Left lobe of liver (tissue), 2 donors: ENCODE data around the gene IFRD2. TPM values are rescaled to one million over a fixed set of nuclear protein-coding genes. Genes with fewer than 3 reads are reported as not detected.
"Not testable (repeated sequence)": the region's sequence is repeated elsewhere in the genome, so short reads cannot be mapped to it uniquely, and the experiment has no call there.

Experiments
- ATAC-seq: fragments of 200-7000 bp; cut with Tn5 transposase; one replicate; pipeline ENCODE4 v1.9.1; 2020; ENCODE audit warnings: mild to moderate bottlenecking, moderate library complexity
- DNase-seq: peaks from one replicate; pipeline ENCODE4 v3.0.0-alpha.2; 2020; ENCODE audit warnings: low spot score
- total RNA-seq: library from RNA; stranded (reverse); gene quantifications from one replicate; pipeline ENCODE4 v1.2.1, GENCODE V29; 2021
- donor health status: DM: no; HTN: no; CAD: no; lungs with moderate emphysema.
- donor health status: DM: no; HTN: yes; CAD: no.

IFRD2 gene
- total RNA-seq, 1 donor from 2014 or later: 63.8 TPM

DNA sequence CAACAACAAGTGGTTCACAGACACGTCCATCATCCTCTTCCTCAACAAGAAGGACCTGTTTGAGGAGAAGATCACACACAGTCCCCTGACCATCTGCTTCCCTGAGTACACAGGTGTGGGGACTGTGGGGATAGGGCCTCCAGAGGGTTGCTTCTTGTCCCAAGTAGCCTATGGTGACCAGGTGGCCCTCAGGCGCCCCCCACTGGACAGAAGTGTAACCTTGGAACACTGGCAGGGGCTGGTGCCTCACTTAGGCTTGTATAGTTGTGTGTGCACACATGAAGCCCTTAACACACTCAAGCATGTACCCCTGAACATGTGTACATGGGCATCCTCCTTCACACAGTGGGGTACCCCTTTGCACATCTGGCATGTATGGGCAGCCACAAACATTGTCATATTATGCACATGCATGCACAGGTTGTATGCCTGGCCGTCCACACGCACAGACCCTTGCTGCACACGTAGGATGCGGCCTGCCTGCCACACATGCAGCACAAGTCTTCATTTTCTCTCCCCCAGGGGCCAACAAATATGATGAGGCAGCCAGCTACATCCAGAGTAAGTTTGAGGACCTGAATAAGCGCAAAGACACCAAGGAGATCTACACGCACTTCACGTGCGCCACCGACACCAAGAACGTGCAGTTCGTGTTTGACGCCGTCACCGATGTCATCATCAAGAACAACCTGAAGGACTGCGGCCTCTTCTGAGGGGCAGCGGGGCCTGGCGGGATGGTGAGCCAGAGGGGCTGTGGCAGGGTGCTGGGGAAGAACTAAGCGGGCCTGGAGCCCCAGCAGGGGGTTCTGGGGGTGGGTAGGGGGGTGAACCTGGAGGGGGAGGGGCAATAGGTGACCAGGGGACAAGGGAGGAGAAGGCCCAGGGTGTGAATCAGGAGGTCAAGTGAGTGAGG lies 35.0 kb downstream of the IFRD2 start:
- no peak for DNase-seq

DNA sequence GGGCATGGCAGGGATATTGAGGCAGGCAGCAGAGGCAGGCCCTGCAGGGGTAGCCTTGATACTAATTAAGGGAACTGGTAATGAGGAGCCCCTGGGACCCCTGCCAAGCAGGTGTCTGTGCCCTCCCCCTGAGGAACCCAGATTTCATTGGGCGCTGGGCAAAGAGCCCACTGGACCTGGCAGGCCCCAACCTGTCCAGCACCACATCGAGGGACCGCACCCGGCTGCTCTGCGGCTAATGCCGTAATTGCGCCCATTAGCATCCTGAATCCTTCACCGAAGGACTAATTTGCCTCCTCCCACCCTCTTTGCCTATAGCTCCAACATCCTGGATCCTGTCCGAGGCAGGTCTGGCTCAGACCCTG lies 37.0 kb downstream of the IFRD2 start:
- ATAC-seq (no peak), DNase-seq (no peak)

More for the DNA sequence above, 35.0 kb downstream of the IFRD2 start:
- no peak for ATAC-seq

DNA sequence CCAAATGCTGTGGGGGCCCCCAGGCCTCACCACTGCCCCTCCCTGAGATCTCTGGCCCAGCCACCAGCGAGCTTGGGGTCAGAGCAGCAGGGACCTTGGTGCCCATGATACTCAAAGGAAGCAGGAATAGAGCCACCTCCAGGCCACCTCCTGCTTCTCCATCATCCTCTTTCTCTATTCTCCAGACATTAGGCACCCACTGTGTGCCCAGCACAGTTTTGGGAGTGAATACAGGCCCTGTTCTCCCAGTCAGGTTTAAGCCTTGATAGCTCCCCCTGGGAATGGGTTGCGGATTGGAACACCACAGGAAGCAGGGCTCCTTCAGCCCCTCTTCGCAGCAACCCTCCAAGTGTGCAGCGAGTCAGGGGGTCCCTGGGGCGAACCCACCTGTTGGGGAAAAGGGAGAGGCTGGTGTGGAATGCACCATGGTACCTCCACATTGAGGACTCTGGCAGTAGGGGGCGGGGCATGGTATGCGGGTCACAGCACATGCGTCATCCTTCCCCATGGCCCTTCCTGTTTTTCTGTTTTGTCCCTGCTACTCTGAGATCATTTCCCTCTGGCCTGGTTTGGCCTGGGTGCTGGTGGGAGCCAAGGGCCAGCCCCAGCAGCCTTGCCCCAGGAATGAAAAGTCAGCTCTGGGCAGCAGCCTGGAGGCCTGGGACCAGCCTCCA lies 37.5 kb downstream of the IFRD2 start:
- DNase-seq (no peak), ATAC-seq (peak; percentile 32)

DNA sequence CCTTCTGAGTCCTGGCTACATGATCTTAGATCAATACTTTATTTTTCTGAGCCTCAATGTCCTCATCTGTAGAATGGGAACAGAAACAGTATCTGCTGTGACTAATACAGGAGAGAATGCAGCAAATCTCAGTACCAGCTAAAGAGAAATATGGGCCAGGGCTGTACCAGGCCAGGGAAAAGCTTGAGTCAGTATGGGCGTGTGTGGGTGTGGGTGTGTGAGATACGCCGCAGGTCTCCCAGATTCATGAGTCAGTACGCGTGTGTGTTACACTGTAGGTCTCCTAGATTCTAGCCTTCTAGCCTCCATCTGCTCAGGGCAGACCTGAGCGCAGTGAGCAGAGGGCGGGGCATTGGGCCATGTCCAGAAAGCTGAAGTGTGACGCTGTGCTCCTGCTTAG lies 41.0 kb downstream of the IFRD2 start:
- ATAC-seq (no peak), DNase-seq (no peak)

DNA sequence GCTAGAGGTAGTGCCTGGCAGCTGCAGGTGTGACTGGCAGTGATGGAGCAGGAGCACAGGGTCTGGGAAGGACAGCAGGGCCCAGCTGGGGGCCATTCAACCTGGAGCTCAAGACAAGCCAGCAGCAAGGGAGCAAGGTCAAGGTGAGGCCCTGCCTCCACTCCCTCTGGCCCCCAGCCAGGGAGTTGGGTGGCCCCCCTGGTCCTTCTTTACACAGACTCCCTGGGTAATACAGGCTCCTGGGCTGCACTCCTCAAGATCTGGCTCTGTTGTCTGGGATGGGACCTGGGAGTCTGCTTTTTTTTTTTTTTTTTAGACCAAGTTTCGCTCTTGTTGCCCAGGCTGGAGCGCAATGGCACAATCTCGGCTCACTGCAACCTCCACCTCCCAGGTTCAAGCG lies 41.7 kb downstream of the IFRD2 start:
- ATAC-seq: no peak
- DNase-seq: no peak

DNA sequence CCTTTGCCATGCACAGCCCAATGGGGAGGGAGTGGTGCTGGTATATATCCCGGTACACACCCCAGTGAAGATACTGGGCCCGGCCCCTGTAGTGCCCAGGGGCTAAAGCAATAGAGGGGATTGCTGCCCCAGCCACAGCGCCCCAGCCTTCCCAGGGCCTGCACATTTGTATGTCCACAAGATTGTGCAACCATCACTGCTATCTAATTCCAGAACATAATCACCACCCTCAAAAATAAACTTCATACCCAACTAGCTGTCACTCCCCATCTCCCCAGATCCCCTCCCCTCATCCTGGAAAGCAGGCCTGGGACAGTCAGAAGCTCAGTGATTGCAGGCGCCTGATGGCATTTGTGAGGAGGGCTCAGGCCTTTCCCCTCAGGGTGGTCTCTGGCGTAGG lies 42.8 kb downstream of the IFRD2 start:
- ATAC-seq (no peak), DNase-seq (no peak)

DNA sequence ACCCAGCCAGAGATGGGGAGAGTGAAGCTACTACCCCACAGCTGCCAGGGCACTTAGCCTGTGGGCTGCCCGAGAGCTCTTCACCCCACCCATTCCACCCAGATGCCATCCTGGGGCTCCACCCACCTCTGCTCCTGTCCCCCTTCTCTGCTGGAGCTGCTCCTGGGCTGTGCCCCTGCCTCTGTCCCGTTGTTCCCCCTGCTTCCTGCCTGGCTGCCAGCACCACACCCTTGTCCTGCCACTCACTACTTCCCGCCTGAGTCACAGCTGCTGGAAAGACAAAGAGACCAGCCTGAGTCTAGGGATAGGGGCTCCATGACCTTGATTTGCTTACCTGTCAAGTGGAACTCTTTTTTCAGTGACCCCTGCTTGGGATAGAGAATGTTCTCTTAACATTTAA lies 43.8 kb downstream of the IFRD2 start:
- ATAC-seq: peak; percentile 9

DNA sequence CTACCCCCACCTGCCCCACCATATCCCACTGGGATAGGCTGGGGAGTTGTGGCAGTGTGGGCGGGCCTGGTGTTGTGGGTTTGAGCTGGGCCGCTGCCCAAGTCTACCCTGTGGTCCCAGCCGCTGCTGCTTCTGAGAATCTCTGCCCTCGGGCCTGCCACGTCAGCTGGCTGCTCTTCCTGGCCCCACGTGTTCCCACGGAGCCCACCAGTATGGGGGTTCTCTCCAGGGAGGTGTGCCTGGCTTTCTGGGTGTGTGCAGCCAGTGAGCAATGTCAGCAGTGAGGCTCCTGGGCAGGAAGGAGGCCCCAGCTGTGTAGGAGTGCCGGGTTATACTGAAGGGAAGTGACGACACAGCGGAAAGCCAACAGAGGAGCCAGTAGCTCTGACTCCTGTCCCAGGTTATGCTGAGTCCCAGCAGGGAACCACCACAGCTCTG lies 45.7 kb downstream of the IFRD2 start:
- ATAC-seq (peak; percentile 25), DNase-seq (no peak)

More for the DNA sequence above, 43.8 kb downstream of the IFRD2 start:
- no peak for DNase-seq

DNA sequence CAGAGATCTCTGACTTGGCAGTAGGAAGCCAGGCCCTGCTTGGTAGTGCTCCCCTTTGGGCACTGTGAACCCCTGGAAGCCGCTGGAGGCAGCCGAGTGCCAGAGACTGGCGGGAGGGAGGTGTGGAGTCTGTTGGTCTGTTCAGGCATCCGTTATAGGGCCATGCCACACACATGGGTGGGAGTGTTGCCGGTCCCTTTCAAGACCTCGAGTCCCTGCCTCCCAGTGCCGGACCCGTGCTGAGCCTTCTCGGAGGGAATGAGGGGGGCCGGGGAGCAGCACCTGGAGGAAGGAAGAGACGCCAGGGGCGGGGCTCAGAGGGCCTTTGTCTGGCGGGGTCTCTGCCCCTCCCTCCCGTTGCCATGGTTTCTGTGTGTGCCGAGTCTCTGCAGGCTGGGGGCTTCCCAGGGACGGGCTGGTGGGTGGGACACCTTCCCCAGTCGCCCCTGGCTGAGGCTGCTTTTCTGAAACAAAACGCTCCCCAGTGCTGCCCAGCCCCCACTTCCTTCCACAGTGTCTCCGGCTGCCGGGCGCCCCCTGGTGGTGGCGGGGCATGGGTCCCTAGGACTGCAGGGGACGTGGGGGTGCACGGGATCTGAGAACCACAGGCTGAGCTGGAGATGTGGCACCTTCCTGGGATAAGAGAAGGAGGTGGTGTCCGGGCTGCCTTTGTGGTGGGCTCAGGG lies 46.3 kb downstream of the IFRD2 start:
- peak; percentile 79 for ATAC-seq
- DNase-seq: peak; percentile 80

DNA sequence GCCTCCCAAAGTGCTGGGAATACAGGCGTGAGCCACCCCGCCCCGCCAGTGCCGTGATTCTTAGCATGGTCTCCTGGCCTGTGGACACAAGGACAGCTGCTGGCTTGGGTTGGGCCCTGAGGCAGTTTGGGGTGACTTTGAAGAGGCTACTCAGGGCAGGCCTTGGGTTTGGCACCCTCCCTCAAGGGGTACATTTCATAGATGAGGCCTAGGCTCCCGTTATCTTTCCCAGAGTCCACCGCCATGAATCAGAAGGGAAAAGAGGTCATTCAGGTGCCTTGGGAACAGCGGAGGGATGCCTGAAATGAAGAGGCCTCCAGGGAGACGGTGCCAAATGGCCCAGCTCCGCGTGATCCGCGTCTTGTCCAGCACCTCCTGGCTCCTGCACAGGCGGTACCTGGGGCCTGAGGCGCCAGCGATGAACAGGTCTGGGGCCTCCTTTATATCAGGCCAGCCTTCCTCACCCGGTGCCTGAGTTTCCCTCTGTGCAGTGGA lies 46.9 kb downstream of the IFRD2 start:
- DNase-seq (no peak), ATAC-seq (peak; percentile 3)

DNA sequence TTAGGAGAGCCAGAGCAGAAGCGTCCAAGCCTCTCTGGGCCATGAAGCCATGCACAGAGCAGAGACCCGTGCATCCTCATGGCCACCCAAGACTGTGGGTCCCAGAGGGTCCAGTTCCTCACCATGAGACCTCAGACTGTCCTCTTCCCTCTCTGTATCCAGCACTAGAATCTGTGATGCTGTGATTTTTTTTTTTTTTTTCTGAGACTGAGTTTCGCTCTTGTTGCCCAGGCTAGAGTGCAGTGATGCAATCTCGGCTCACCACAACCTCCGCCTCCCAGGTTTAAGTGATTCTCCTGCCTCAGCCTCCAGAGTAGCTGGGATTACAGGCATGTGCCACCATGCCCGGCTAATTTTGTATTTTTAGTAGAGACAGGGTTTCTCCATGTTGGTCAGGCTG lies 47.4 kb downstream of the IFRD2 start:
- DNase-seq, ATAC-seq: not testable (repeated sequence)

DNA sequence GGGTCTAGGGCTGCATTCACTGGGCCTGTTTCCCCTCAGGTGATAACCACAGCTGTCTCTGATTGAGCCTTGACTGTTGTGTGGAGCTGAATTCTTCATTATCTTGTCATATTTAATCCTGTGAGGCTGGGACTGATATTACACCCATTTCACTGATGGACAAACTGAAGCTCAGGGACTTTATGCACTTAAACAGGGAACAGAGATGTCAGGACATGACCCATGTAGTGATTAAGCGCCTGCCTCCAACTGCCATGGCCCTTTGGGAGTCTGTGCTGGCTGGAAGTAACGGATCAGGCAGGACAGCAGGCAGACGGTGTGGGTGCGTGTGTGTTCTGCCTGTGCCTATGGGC lies 48.7 kb downstream of the IFRD2 start:
- no peak for ATAC-seq
- DNase-seq: no peak

DNA sequence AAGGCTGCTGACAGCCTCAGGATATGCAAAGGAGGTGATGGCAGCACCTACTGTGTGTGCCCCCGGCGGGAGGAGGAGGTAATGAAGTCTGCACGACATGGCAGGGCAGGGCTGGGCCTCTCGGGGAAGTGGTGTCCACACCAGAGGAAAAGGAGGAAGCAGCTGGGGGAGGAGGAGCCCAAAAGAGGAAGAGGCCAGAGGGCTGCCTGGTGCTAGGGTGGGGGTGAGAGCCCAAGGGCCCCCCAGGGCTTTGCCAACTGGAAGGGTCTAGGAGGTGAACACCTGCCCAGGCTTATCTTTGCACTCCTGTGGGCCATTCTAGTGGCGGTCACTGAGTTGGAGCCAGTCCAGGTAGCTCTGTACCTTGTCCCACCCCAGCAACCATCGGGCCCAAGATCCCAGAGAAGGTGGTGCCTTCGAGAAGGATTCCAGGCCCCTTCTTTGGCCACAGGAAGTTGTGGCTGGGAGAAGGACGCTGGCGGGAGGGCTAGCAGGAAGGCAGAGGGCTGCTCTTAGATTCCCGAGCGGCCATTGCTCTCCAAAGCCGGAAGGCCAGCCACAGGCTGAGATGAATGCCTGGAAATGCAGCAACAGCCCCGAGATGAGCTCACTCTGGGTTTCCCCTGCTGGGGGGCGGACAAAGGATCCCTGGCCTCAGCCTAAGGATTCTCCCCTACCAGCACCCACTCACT lies 49.2 kb downstream of the IFRD2 start:
- ATAC-seq (peak; percentile 2), DNase-seq (no peak)

DNA sequence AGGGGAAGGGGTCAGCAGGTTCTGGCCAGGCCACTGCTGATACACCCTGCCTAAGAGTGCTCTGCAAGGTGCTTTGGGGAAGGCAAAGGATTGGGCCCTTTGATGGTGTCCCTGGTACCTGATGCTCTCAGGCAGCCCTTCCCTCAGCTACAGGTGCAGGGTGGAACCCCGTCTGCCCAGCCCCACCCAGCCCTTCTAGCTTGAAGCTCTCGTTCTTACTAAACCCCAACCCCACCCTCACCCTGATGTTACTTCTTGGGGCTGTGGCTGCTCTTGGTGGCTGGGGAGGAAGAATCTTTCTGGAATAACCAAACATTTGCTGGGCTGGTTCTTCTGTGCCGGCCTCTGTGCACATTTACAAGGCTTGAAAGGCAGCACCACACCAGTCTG lies 49.9 kb downstream of the IFRD2 start:
- no peak for ATAC-seq
- no peak for DNase-seq

DNA sequence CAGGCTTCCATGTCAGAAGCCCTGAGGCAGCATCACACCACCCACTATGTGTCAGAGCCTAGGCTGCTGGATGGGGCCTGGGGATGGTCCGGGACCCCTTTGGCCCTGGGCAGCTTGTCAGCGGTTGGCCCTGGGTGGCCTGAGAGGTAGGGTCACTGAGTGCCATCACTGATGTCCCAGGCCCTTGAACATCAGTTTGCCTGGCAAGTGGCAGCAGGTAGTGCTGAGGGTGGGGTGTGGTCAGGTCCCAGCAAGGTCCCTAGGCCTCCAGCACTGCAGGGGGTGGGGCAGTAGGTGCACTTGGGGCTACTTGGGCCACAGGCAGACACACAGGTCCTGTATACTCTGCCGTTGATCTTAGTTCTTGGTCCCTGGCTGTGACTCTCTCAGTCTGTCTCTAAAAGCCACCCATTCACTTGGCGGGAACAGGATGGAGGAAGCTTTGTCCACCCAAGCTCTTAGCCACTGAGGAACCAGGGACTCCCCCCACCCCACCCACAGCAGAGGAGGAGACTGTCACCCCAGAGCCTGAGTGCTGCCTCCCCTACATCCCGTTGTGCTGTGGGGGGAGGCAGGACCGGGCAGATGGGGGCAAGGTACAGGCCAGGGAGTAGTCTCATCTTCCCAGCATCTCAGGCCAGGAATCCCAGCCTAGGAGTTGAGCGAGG lies 50.4 kb downstream of the IFRD2 start:
- DNase-seq (no peak), ATAC-seq (no peak)

DNA sequence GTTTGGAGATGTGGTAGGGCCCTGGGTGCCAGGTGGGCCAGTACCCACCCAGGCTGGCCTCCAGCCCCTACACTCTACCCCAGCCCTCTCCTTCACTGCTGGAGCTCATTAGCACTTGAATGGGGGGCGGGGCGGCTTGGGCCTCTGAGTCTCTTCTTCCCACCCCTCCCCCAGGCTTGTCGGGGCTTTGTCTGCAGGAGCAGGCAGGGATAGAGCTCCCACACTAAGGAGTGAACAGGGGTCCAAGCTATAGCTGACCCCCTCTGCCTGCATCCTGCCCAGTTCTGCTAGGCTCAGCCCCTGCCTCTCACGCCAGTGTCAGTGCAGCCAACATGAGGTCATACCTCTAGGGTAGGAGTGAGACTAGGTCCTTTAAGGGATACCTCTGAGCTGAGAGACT lies 51.1 kb downstream of the IFRD2 start:
- ATAC-seq (no peak), DNase-seq (no peak)

DNA sequence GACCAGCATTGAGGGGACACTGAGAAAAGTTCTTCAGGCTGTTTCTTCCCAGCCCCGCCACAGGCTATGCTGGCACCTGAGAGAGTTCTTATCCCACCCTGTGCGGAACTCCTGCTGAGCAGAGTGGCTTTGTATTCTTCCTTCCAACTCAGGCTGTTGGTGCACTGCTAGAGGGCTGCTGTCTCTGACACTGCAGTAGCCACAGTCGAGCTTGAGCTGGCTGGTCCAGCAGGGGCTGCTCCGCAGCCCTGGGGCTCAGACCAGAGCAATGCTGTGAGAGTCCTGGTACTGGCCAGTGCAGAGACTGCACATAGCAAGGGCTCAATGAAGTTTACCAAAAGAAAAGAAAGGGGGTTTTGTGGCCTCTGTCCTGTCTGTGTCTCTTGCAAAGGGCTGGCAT lies 52.6 kb downstream of the IFRD2 start:
- no peak for ATAC-seq
- DNase-seq: no peak

DNA sequence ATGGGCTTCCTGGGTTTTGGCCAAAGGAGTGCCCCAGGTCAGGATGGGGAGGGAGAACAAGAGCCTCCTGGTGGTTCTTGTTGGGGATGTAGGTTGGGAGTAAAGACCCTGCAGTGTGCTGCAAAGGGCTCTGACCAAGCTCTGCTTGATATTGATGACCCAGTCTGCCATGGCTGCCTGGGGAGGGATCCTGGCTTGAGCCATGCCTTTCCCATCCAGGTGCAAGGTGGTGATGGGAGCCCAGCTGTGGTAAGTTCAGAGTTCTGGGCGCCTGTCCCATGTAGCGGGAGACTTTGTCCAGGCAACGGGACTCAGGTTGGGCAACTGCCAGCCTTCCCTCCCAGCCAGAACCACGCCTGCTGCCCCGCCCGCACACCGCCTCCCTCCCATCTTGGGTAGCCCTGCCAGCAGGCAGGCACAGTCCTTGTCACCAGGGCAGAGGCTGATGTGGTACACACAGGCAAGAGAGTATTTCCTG lies 53.6 kb downstream of the IFRD2 start:
- ATAC-seq (peak; percentile 65), DNase-seq (peak; percentile 98)

DNA sequence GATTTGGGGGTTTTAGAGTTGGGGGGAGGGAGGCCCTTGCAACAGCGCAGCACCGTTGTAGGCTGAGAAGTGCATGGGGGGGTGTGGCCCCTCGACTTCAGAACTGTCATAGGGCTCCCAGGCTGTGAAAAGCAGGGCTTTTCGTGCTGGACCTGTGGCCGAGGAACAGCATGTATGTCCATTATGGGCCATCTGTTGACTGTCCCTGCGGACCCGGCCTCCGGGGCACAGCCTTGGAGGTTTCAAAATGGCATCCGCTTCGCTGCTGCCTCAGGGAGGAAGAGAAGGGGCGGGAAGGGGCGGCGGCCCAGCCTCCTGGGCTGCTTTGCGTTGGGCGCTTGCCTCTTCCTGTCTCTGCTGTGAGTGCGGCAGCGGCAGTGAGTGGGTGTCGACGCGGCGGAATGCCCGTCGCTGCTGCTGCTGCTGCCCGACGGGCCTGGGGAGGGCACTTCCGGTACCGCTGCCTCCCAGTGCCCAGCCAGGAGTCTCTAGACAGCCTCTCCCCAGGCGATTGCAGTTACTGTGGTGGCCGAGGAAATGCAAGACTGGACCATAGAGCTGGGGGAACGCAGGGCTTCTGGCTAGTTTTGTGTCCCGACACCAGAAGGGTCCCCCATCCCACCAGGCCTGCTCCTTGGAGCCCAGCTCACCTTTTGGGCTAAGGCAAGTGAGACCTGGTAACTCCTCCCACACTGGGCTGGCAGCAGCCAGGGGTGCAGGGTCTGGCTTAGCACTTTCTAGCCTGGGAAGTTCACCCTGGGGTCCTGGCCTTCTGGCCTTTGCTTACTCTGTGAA lies 54.3 kb downstream of the IFRD2 start:
- ATAC-seq: peak; percentile 44
- peak; percentile 85 for DNase-seq
